Amygdala (tissue), 56 donors: Measurements from ENCODE around the gene EPB41L4A.

Experiments
- DNase-seq, 56 donors: peaks; one replicate each; lab custom pipeline; 2025; lab: John Stamatoyannopoulos, UW

Gene EPB41L4A

GRCh38 chr5:112316006-112316405 is 103.1 kb downstream of the EPB41L4A start:
- no peak for DNase-seq

- DNase-seq, result no peak
Measured at GRCh38 chr5:112312295-112313275, 106.5 kb downstream of the EPB41L4A start.

- DNase-seq, result no peak
Measured at GRCh38 chr5:112310746-112311145, 108.3 kb downstream of the EPB41L4A start.

GRCh38 chr5:112308608-112309007 is 110.5 kb downstream of the EPB41L4A start:
- DNase-seq, result no peak

- DNase-seq, result no peak
Measured at GRCh38 chr5:112306956-112307355, 112.1 kb downstream of the EPB41L4A start.

GRCh38 chr5:112304743-112305142 is 114.3 kb downstream of the EPB41L4A start:
- DNase-seq, result no peak

- DNase-seq, result no peak
Measured at GRCh38 chr5:112303685-112304084, 115.4 kb downstream of the EPB41L4A start.

GRCh38 chr5:112294126-112294525 is 125.0 kb downstream of the EPB41L4A start:
- DNase-seq, result peak in 7 of 56 donors; percentile 3 to 23 (median 7)

- DNase-seq, result peak in 1 of 56 donors; percentile 5
Measured at GRCh38 chr5:112293587-112293986, 125.5 kb downstream of the EPB41L4A start.

GRCh38 chr5:112290691-112291090 is 128.4 kb downstream of the EPB41L4A start:
- no peak for DNase-seq

- no peak for DNase-seq
Measured at GRCh38 chr5:112289465-112289864, 129.6 kb downstream of the EPB41L4A start.

- DNase-seq, result no peak
Measured at GRCh38 chr5:112283943-112284929, 134.8 kb downstream of the EPB41L4A start.

GRCh38 chr5:112283034-112283582 is 136.0 kb downstream of the EPB41L4A start:
- DNase-seq, result no peak

GRCh38 chr5:112279082-112279481 is 140.0 kb downstream of the EPB41L4A start:
- no peak for DNase-seq

GRCh38 chr5:112276991-112277390 is 142.1 kb downstream of the EPB41L4A start:
- no peak for DNase-seq

- DNase-seq, result no peak
Measured at GRCh38 chr5:112275671-112276070, 143.4 kb downstream of the EPB41L4A start.

GRCh38 chr5:112270299-112271293 is 148.5 kb downstream of the EPB41L4A start:
- DNase-seq, result no peak

GRCh38 chr5:112267231-112267630 is 151.8 kb downstream of the EPB41L4A start:
- DNase-seq, result no peak

GRCh38 chr5:112264666-112265065 is 154.4 kb downstream of the EPB41L4A start:
- no peak for DNase-seq
